Ishikawa (cell line): ENCODE measurements around the gene TMEM238.

Source experiments
- CEBPB ChIP-seq: IDR thresholded peaks from 2 replicates; pipeline ENCODE4 v1.6.1; 2012
- EGR1 ChIP-seq: IDR thresholded peaks from 2 replicates; pipeline ENCODE4 v1.6.1; 2012
- EP300 ChIP-seq: IDR thresholded peaks from 2 replicates; pipeline ENCODE4 v1.6.1; 2012; ENCODE audit warnings: borderline replicate concordance
- FOXM1 ChIP-seq: IDR thresholded peaks from 2 replicates; pipeline ENCODE4 v1.6.1; 2012; ENCODE audit warnings: low read depth, borderline replicate concordance
- NFIC ChIP-seq: IDR thresholded peaks from 2 replicates; pipeline ENCODE4 v1.6.1; 2012
- RAD21 ChIP-seq: IDR thresholded peaks from 2 replicates; pipeline ENCODE4 v1.6.1; 2012; ENCODE audit warnings: low read depth
- TAF1 ChIP-seq: IDR thresholded peaks from 2 replicates; pipeline ENCODE4 v1.6.1; 2012; ENCODE audit warnings: low read depth, mild to moderate bottlenecking
- TCF12 ChIP-seq: IDR thresholded peaks from 2 replicates; pipeline ENCODE4 v1.6.1; 2012; ENCODE audit warnings: low read depth
- YY1 ChIP-seq: IDR thresholded peaks from 2 replicates; pipeline ENCODE4 v1.6.1; 2012; ENCODE audit warnings: low read depth
- TF ChIP-seq, protein P1 (sequence below): IDR thresholded peaks from 2 replicates; pipeline ENCODE4 v1.6.1; 2012; ENCODE audit warnings: low read depth, mild to moderate bottlenecking
- TF ChIP-seq, protein P2 (sequence below): IDR thresholded peaks from 2 replicates; pipeline ENCODE4 v1.6.1; 2012

DNA sequence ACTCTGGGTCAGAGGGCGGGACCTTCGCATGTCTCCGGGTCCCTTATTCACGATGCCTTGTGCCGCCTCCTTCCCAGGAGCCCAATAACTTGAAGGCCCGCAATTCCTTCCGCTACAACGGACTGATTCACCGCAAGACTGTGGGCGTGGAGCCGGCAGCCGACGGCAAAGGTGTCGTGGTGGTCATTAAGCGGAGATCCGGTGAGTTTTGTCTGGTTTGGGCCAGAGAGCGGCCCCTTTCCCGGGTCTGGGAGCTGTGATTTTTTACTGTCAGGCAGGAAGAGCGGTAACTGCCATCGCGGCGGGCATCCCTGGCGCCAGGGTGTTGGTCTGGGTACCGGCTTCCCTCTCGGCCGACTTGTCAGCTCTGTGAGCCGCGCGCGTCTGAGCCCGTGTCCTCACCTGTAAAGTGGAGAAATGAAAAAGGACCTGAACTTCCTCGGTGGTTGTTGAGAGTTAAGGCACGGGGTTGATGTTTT lies 2.4 kb upstream of the TMEM238 start:
- TF ChIP-seq TAF1 (no peak), EP300 (no peak), NFIC (no peak), TCF12 (no peak), RAD21 (no peak), EGR1 (no peak), FOXM1 (no peak), YY1 (no peak), CEBPB (no peak)
- TF ChIP-seq, protein P1, sequence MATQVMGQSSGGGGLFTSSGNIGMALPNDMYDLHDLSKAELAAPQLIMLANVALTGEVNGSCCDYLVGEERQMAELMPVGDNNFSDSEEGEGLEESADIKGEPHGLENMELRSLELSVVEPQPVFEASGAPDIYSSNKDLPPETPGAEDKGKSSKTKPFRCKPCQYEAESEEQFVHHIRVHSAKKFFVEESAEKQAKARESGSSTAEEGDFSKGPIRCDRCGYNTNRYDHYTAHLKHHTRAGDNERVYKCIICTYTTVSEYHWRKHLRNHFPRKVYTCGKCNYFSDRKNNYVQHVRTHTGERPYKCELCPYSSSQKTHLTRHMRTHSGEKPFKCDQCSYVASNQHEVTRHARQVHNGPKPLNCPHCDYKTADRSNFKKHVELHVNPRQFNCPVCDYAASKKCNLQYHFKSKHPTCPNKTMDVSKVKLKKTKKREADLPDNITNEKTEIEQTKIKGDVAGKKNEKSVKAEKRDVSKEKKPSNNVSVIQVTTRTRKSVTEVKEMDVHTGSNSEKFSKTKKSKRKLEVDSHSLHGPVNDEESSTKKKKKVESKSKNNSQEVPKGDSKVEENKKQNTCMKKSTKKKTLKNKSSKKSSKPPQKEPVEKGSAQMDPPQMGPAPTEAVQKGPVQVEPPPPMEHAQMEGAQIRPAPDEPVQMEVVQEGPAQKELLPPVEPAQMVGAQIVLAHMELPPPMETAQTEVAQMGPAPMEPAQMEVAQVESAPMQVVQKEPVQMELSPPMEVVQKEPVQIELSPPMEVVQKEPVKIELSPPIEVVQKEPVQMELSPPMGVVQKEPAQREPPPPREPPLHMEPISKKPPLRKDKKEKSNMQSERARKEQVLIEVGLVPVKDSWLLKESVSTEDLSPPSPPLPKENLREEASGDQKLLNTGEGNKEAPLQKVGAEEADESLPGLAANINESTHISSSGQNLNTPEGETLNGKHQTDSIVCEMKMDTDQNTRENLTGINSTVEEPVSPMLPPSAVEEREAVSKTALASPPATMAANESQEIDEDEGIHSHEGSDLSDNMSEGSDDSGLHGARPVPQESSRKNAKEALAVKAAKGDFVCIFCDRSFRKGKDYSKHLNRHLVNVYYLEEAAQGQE, result no peak
- TF ChIP-seq, protein P2, sequence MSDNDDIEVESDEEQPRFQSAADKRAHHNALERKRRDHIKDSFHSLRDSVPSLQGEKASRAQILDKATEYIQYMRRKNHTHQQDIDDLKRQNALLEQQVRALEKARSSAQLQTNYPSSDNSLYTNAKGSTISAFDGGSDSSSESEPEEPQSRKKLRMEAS, result no peak
